ENCODE results near the gene MRPS18C.

DNA sequence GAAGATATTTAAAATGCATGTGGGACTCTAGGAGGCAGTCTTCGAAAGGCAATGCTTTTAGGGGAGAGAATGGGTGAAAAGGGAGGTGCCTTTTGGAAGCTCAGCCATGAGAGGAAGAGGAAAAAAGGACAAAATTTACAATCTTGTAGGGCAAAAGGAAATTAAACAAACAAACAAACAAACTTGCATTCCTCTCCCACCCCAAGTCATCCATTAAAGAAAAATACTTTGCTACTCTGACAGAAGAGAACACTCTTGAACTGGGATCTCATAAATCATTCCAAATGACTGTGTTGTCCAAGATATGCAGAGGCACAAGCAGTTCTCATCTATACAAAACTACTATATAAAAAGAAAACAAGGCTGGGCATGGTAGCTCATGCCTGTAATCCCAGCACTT, 47.0 kb upstream of the MRPS18C start:
- TF ChIP-seq, protein P1, sequence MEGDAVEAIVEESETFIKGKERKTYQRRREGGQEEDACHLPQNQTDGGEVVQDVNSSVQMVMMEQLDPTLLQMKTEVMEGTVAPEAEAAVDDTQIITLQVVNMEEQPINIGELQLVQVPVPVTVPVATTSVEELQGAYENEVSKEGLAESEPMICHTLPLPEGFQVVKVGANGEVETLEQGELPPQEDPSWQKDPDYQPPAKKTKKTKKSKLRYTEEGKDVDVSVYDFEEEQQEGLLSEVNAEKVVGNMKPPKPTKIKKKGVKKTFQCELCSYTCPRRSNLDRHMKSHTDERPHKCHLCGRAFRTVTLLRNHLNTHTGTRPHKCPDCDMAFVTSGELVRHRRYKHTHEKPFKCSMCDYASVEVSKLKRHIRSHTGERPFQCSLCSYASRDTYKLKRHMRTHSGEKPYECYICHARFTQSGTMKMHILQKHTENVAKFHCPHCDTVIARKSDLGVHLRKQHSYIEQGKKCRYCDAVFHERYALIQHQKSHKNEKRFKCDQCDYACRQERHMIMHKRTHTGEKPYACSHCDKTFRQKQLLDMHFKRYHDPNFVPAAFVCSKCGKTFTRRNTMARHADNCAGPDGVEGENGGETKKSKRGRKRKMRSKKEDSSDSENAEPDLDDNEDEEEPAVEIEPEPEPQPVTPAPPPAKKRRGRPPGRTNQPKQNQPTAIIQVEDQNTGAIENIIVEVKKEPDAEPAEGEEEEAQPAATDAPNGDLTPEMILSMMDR (IDR thresholded peaks at IDR 0.05 in 2 of 3, conservative IDR thresholded peaks at IDR 0.05 in 1 of 3; ENCODE audit: control insufficient read depth in 2 of 3, extremely low read depth in 1 of 3, insufficient read depth in 1 of 3, low read depth in 3 of 3, low read length in 3 of 3) = 0 out of 6 replicates have a peak, but pooled peaks of 1 of the 3 experiments have one; percentile 1
- no peak for TF ChIP-seq TAF1 (IDR thresholded peaks at IDR 0.05; ENCODE audit: borderline replicate concordance, low read depth, low read length)
- TF ChIP-seq, protein P2, sequence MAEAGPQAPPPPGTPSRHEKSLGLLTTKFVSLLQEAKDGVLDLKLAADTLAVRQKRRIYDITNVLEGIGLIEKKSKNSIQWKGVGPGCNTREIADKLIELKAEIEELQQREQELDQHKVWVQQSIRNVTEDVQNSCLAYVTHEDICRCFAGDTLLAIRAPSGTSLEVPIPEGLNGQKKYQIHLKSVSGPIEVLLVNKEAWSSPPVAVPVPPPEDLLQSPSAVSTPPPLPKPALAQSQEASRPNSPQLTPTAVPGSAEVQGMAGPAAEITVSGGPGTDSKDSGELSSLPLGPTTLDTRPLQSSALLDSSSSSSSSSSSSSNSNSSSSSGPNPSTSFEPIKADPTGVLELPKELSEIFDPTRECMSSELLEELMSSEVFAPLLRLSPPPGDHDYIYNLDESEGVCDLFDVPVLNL (IDR thresholded peaks at IDR 0.05; ENCODE audit: low read depth, low read length) = no peak

Data from GM12878 (cell line).